ENCODE data around the gene ZNF785.
"Not testable (repeated sequence)": the region's sequence is repeated elsewhere in the genome, so short reads cannot be mapped to it uniquely, and the experiment has no call there.

Gene ZNF785

DNA sequence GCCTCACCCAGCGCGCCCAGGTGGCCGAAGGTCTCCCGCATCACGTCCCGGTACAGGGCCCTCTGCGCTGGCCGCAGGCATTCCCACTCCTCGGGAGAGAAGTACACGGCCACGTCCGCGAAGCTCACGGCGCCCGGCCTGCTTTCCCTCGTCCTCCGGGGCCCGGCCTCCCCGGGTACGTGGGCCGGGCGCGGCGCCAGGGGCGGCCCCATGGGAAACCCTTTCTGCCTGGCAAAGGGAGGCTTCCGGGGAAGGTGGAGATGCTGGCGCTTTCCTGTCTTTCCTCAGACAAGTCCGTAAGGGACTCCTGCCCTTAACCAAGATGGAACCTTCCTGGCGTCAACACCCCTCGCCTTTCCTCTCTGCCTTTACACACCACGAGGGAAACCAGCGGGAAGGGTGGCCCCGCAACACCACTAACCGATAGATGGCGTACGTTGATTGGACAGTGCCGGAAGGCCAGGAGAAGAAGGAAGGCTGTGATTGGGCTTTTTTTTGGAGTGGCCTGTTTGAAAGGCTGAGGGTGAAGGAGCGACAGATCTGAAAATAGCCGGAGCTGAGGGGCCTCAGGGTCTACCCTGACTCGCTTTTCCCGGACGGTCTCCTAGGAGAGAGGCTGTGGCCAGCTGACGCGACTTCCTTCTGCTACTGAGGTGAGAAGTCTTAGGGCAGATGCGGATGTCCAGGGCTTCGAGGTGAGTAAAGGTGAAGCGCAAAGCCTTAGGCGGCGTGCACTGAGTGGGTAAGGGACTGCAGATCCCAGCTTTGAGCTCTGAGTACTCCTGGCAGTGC, at the start of gene ZNF785:
Gene ZNF785, minus strand, starts transcription at position 298 of the 792 bp plus-strand sequence. Its CDS starts 86 bp downstream, at position 212.
- peak; percentile 87 to 88 for DNase-seq (ENCODE audit: low read depth in 2 of 2)

- DNase-seq (ENCODE audit: low read depth in 2 of 2): no peak
Measured at GRCh38 chr16:30633526-30633925, 48.0 kb upstream of the ZNF785 start.

DNA sequence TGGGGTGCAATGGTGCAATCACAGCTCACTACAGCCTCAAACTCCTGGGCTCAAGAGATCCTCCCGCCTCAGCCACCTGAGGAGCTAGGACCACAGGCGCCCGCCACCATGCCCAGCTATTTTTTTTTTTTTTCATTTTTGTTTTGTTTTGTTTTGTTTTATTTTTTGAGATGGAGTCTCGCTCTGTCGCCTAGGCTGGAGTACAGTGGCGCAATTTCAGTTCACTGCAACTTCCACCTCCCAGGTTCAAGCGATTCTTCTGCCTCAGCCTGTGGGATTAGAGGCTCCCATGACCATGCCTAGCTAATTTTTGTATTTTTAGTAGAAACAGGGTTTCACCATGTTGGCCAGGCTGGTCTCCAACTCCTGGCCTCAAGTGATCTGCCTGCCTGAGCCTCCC, 47.0 kb upstream of the ZNF785 start:
- DNase-seq (ENCODE audit: low read depth in 2 of 2): not testable (repeated sequence)

DNA sequence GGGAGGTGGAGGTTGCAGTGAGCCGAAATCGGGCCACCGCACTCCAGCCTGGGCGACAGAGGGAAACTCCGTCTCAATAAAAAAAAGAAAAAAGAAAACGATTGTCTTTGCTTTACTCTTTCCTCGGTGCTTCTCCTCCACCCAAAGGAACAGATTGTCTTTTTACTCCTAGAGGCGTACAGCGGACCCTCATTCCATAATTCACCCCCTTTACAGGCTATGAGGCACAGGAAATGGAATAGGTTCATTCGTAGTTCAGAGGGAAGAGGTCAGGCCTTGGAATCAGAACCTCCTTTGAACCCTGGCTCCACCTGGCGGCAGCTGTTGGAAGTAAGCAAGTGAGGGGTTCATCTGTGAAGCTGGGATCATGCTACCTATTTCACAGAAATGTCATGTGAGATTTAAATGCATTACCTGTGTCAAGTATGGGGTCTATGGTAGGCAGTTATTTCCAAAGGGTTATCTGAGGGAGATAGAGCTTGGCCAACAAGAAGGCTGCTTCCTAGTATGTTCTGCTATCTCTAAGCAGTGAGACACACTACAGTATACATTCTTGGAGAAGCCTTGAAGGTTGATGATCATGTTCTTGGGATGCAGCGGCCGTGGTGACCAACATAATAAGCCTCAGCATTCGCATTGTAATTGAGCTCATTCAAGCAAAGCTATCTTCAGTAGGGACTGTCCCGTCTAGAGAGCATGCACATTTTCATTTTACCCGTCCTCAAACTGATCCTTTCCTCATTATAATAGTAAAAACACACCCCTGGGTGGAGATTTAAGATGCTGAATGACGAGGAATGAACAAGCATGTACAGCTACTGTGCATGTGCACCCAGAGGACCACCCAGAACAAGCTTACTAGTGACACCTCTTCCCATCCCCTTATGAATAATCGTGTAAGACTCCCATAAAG, 43.4 kb upstream of the ZNF785 start:
- peak; percentile 75 to 76 for DNase-seq (ENCODE audit: low read depth in 2 of 2)

- no peak for DNase-seq (ENCODE audit: low read depth in 2 of 2)
Measured at GRCh38 chr16:30626236-30626635, 40.7 kb upstream of the ZNF785 start.

DNA sequence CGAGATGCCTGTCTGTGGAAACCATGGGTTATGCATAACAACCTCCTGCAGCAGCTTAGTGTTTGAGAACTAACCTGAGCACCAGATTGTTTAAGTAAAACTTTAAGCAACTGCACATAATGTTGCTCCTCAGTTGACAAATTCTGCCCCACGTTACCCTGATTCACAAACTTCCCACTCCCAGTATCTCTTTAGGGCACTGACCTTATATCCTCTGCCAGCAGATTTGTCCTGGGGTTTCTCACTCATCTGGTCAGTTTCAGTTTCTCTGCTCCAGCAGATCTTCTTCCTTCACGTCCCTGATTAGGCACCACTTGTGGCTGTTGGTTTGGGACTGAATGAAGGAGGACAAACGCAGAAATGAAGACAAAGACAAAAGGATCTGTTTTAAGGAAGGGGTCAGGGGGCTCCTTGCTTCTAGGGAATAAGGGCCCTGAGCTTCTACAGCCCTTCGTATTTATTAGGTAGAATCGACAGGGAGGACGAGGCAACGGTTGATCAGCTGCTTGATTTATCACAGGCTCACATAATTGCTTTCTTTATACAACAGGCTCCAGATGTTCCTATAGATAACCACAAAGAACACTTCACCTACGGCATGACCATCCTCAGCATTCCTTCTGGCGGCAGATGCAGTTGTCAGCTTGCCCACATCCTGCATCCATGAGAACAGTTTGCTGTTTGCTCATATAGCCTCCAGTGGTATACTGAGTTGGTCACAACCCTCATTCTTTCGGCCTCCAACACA, 38.2 kb upstream of the ZNF785 start:
- DNase-seq (ENCODE audit: low read depth in 2 of 2): no peak

DNA sequence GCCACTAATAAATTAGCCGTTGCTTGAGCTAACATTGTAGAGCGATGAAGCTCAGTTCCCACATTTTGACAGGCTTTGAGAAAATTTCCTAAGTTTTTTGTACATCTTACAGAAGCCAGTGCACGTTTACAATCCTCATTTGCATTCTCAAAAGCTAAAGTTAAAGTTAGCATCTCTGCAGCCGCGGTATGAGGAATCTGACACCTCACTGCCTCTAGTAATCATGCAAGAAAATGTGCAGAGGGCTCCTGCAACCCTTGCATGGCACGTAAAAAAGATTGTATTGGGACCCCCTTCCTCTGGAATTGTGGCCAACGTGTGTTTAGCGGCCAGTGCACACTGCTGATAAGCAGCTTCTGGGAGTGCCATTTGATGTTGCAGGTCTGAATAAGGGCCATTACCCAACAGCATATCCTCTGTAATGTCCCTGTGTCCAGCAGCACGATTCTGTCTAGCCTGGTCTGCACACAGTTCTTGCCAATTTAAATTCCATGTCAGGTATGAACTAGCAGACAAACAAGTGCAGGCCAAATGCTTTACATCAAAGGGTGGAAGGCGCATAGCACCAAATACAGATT, 37.0 kb upstream of the ZNF785 start:
- no peak for DNase-seq (ENCODE audit: low read depth in 2 of 2)

DNA sequence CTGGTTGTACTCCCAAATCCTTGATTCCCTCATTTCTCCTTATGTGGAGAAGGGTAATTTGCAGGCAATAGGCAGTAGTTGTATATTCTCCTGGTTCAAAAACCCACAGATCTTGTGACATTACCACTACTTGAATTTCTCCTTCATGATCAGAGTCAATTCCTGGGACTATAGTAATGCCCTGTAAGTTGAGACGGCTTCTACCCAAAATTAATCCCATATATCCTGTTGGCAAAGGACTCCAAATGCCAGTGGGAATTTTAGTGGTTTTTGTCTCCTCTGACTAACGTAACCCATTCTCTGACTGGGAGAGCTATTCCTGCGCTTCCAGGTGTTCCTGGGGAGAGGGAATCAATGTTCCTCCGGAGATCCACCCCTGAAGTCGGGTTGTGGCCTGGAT, 36.3 kb upstream of the ZNF785 start:
- DNase-seq (ENCODE audit: low read depth in 2 of 2): no peak

DNA sequence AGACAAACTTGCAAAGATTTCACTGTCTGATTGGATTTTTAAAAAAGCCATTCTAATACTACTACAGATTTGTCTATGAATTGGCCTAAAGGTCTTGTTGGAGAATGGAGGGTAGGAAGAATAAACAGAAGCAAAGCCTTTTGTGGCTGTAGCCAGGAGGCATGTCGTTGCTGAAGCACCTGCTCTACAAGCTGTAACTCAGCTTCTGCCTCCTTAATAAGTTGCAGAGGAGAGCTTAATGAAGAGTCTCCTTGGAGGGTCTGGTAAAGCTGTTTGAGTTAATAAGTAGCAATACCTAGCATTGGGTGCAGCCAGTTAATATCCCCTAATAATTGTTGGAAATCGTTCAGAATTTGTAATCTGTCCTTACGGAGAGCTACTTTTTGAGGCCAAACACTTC, 34.7 kb upstream of the ZNF785 start:
- no peak for DNase-seq (ENCODE audit: low read depth in 2 of 2)

- no peak for DNase-seq (ENCODE audit: low read depth in 2 of 2)
Measured at GRCh38 chr16:30619638-30620037, 34.1 kb upstream of the ZNF785 start.

- no peak for DNase-seq (ENCODE audit: low read depth in 2 of 2)
Measured at GRCh38 chr16:30619202-30619601, 33.7 kb upstream of the ZNF785 start.

- DNase-seq (ENCODE audit: low read depth in 2 of 2): peak; percentile 67 to 76
Measured at GRCh38 chr16:30615358-30616091, 30.0 kb upstream of the ZNF785 start.

- DNase-seq (ENCODE audit: low read depth in 2 of 2): peak; percentile 87 to 91
Measured at GRCh38 chr16:30609926-30610839, 24.7 kb upstream of the ZNF785 start, which contains the start of gene ZNF689. Gene ZNF689 (minus strand): TSS chr16:30610389. CDS start chr16:30610041, 348 bp downstream.

- peak in 1 of 2 donors; percentile 17 for DNase-seq (ENCODE audit: low read depth in 2 of 2)
Measured at GRCh38 chr16:30609002-30609925, 23.8 kb upstream of the ZNF785 start.

- DNase-seq (ENCODE audit: low read depth in 2 of 2): no peak
Measured at GRCh38 chr16:30606004-30606403, 20.5 kb upstream of the ZNF785 start.

GRCh38 chr16:30605158-30605557, 19.7 kb upstream of the ZNF785 start:
- no peak for DNase-seq (ENCODE audit: low read depth in 2 of 2)

GRCh38 chr16:30604316-30604947, 18.9 kb upstream of the ZNF785 start:
- no peak for DNase-seq (ENCODE audit: low read depth in 2 of 2)

GRCh38 chr16:30603945-30604315, 18.4 kb upstream of the ZNF785 start:
- no peak for DNase-seq (ENCODE audit: low read depth in 2 of 2)

Measured in stimulated activated CD8-positive, alpha-beta memory T cell treated with anti-CD3 and anti-CD28 coated beads, Interleukin-15, amount 100 ng/mL, for 48 hours (primary cell).